Naive B cell (primary cell): Measurements from ENCODE around the gene ZNF74. TPM values are rescaled to one million over a fixed set of nuclear protein-coding genes. Genes with fewer than 3 reads are reported as not detected.

Source experiments
- ATAC-seq, 2 donors: fragments of 150-1000 bp; cut with Tn5 transposase; 2 replicates each; pipeline ENCODE4 v1.10.0; 2021; ENCODE audit warnings: low read depth in 2 of 2, mild to moderate bottlenecking in 2 of 2, moderate library complexity in 2 of 2
- DNase-seq: peaks from one replicate; pipeline ENCODE4 v3.0.0; 2022
- H3K27ac Mint-ChIP-seq, 6 donors: one replicate each; pipeline ENCODE4 v1.8.0; 2020 to 2022; ENCODE audit warnings: mild to moderate bottlenecking in 6 of 6, mixed read lengths in 6 of 6, moderate library complexity in 5 of 6, inconsistent platforms in 2 of 6
- H3K27me3 Mint-ChIP-seq, 3 donors: one replicate each; pipeline ENCODE4 v1.8.0; 2021 to 2022; ENCODE audit warnings: mixed read lengths in 3 of 3, mild to moderate bottlenecking in 1 of 3
- H3K36me3 Mint-ChIP-seq, 2 donors: one replicate each; pipeline ENCODE4 v1.8.0; 2020 to 2022; ENCODE audit warnings: mixed read lengths in 2 of 2, inconsistent platforms in 1 of 2, mild to moderate bottlenecking in 1 of 2
- H3K4me1 Mint-ChIP-seq, 3 donors: one replicate each; pipeline ENCODE4 v1.8.0; 2020 to 2022; ENCODE audit warnings: mixed read lengths in 3 of 3, inconsistent platforms in 1 of 3, mild to moderate bottlenecking in 1 of 3, moderate library complexity in 1 of 3
- H3K4me3 Mint-ChIP-seq, 8 donors: one replicate each; pipeline ENCODE4 v1.8.0; 2020 to 2022; ENCODE audit warnings: mild to moderate bottlenecking in 8 of 8, mixed read lengths in 8 of 8, moderate library complexity in 8 of 8, inconsistent platforms in 2 of 8
- H3K9me3 Mint-ChIP-seq, 7 donors: one replicate each; pipeline ENCODE4 v1.8.0; 2020 to 2022; ENCODE audit warnings: mixed read lengths in 7 of 7, mild to moderate bottlenecking in 5 of 7, inconsistent platforms in 2 of 7, moderate library complexity in 1 of 7
- polyA plus RNA-seq, 6 donors: library from polyadenylated mRNA; unstranded; fragments of 300-500 nt; fragmentation: Illumina TruSeq; gene quantifications; one replicate each; pipeline ENCODE4 v1.2.3, GENCODE V29; 2021; ENCODE audit warnings: low read depth in 6 of 6

Gene ZNF74
- polyA plus RNA-seq, 6 donors from 2014 or later = 2.4 to 8.5 (median 5.5) TPM

GRCh38 chr22:20430101-20430719 is 36.3 kb downstream of the ZNF74 start:
- Mint-ChIP-seq H3K27ac (peak overlapping the region in 2 of 6 donors; percentile 47 to 72), H3K27me3 (peaks cover 47 to 68% (median 61%) of the 10 kb centered on the region in 3 donors), H3K4me3 (peak overlapping the region; percentile 84 to 95 (median 90)), H3K9me3 (no peaks in the 10 kb centered on the region), H3K4me1 (peaks cover 18 to 23% (median 21%) of the 10 kb centered on the region in 3 donors), H3K36me3 (peaks cover 0 to 6% of the 10 kb centered on the region in 2 donors)
- ATAC-seq = no peak
- no peak for DNase-seq

GRCh38 chr22:20430720-20431510 is 37.0 kb downstream of the ZNF74 start:
- DNase-seq = peak; percentile 54
- H3K27ac Mint-ChIP-seq = peak overlapping the region in 1 of 6 donors; percentile 12

GRCh38 chr22:20431511-20432192 is 37.7 kb downstream of the ZNF74 start:
- Mint-ChIP-seq H3K4me1 (peaks cover 21 to 26% (median 23%) of the 10 kb centered on the region in 3 donors), H3K9me3 (no peaks in the 10 kb centered on the region), H3K4me3 (peak overlapping the region in 6 of 8 donors; percentile 49 to 92 (median 70)), H3K36me3 (peaks cover 0 to 13% of the 10 kb centered on the region in 2 donors), H3K27ac (peak overlapping the region in 3 of 6 donors; percentile 73 to 85 (median 83)), H3K27me3 (peaks cover 54 to 74% (median 72%) of the 10 kb centered on the region in 3 donors)
- ATAC-seq (no peak), DNase-seq (no peak)

More at GRCh38 chr22:20430720-20431510, 37.0 kb downstream of the ZNF74 start:
- Mint-ChIP-seq H3K9me3 (no peaks in the 10 kb centered on the region), H3K4me1 (peaks cover 20 to 24% (median 23%) of the 10 kb centered on the region in 3 donors), H3K27me3 (peaks cover 54 to 75% (median 68%) of the 10 kb centered on the region in 3 donors), H3K36me3 (peaks cover 0 to 13% of the 10 kb centered on the region in 2 donors), H3K4me3 (peak overlapping the region; percentile 69 to 92 (median 89))
- ATAC-seq = peak; percentile 67 to 72

- Mint-ChIP-seq H3K27ac (peak overlapping the region in 1 of 6 donors; percentile 73), H3K4me1 (peaks cover 26 to 28% (median 27%) of the 10 kb centered on the region in 3 donors), H3K4me3 (peak overlapping the region in 6 of 8 donors; percentile 34 to 92 (median 57)), H3K27me3 (peaks cover 55 to 74% (median 72%) of the 10 kb centered on the region in 3 donors), H3K9me3 (no peaks in the 10 kb centered on the region), H3K36me3 (peaks cover 0 to 13% of the 10 kb centered on the region in 2 donors)
- ATAC-seq (no peak), DNase-seq (no peak)
Measured at GRCh38 chr22:20432244-20432686, 38.3 kb downstream of the ZNF74 start.

GRCh38 chr22:20433191-20433590 is 39.2 kb downstream of the ZNF74 start:
- Mint-ChIP-seq H3K9me3 (no peaks in the 10 kb centered on the region), H3K36me3 (peaks cover 0 to 13% of the 10 kb centered on the region in 2 donors), H3K27me3 (peaks cover 51 to 69% (median 68%) of the 10 kb centered on the region in 3 donors), H3K27ac (no peak overlapping the region), H3K4me3 (peak overlapping the region in 3 of 8 donors; percentile 15 to 62 (median 27)), H3K4me1 (peaks cover 26 to 31% (median 27%) of the 10 kb centered on the region in 3 donors)
- no peak for ATAC-seq
- no peak for DNase-seq

- Mint-ChIP-seq H3K9me3 (no peaks in the 10 kb centered on the region), H3K4me1 (peaks cover 26 to 34% (median 27%) of the 10 kb centered on the region in 3 donors), H3K4me3 (peak overlapping the region in 4 of 8 donors; percentile 19 to 63 (median 42)), H3K27me3 (peaks cover 51 to 70% (median 68%) of the 10 kb centered on the region in 3 donors), H3K27ac (peak overlapping the region in 1 of 6 donors; percentile 75), H3K36me3 (peaks cover 0 to 13% of the 10 kb centered on the region in 2 donors)
- DNase-seq = no peak
- ATAC-seq = no peak
Measured at GRCh38 chr22:20433686-20434241, 39.8 kb downstream of the ZNF74 start.

- H3K27me3 Mint-ChIP-seq = peaks cover 46 to 66% (median 64%) of the 10 kb centered on the region in 3 donors
- H3K4me1 Mint-ChIP-seq = peaks cover 22 to 28% (median 24%) of the 10 kb centered on the region in 3 donors
- DNase-seq (no peak), ATAC-seq (no peak)
- no peaks in the 10 kb centered on the region for H3K9me3 Mint-ChIP-seq
- H3K4me3 Mint-ChIP-seq = peak overlapping the region in 5 of 8 donors; percentile 11 to 63 (median 32)
- peak overlapping the region in 1 of 6 donors; percentile 75 for H3K27ac Mint-ChIP-seq
- peaks cover 0 to 13% of the 10 kb centered on the region in 2 donors for H3K36me3 Mint-ChIP-seq
Measured at GRCh38 chr22:20434264-20434751, 40.4 kb downstream of the ZNF74 start.

GRCh38 chr22:20434773-20435172 is 40.8 kb downstream of the ZNF74 start:
- no peaks in the 10 kb centered on the region for H3K9me3 Mint-ChIP-seq
- peak overlapping the region in 3 of 8 donors; percentile 33 to 49 (median 40) for H3K4me3 Mint-ChIP-seq
- H3K4me1 Mint-ChIP-seq = peaks cover 22 to 28% (median 27%) of the 10 kb centered on the region in 3 donors
- H3K36me3 Mint-ChIP-seq = peaks cover 0 to 13% of the 10 kb centered on the region in 2 donors
- H3K27me3 Mint-ChIP-seq = peaks cover 44 to 69% (median 64%) of the 10 kb centered on the region in 3 donors
- ATAC-seq = no peak
- no peak for DNase-seq
- no peak overlapping the region for H3K27ac Mint-ChIP-seq

- Mint-ChIP-seq H3K4me1 (peaks cover 20 to 24% (median 22%) of the 10 kb centered on the region in 3 donors), H3K36me3 (peaks cover 2 to 13% of the 10 kb centered on the region in 2 donors), H3K9me3 (no peaks in the 10 kb centered on the region), H3K4me3 (peak overlapping the region; percentile 10 to 80 (median 59)), H3K27ac (peak overlapping the region in 1 of 6 donors; percentile 69), H3K27me3 (peaks cover 39 to 69% (median 64%) of the 10 kb centered on the region in 3 donors)
- no peak for DNase-seq
- no peak for ATAC-seq
Measured at GRCh38 chr22:20435436-20436306, 41.7 kb downstream of the ZNF74 start.

GRCh38 chr22:20436307-20436767 is 42.4 kb downstream of the ZNF74 start:
- Mint-ChIP-seq H3K27ac (no peak overlapping the region), H3K4me3 (peak overlapping the region; percentile 71 to 92 (median 86)), H3K4me1 (peaks cover 20 to 22% (median 20%) of the 10 kb centered on the region in 3 donors), H3K27me3 (peaks cover 39 to 69% (median 64%) of the 10 kb centered on the region in 3 donors), H3K9me3 (no peaks in the 10 kb centered on the region), H3K36me3 (peaks cover 4 to 13% of the 10 kb centered on the region in 2 donors)
- DNase-seq (no peak), ATAC-seq (peak; percentile 28 to 37)

- Mint-ChIP-seq H3K27me3 (peaks cover 39 to 64% (median 59%) of the 10 kb centered on the region in 3 donors), H3K4me1 (peaks cover 16 to 20% (median 20%) of the 10 kb centered on the region in 3 donors), H3K9me3 (no peaks in the 10 kb centered on the region), H3K27ac (peak overlapping the region in 2 of 6 donors; percentile 26 to 97), H3K36me3 (peaks cover 4 to 13% of the 10 kb centered on the region in 2 donors), H3K4me3 (peak overlapping the region; percentile 78 to 92 (median 89))
- ATAC-seq (peak; percentile 35 to 42), DNase-seq (no peak)
Measured at GRCh38 chr22:20436768-20437612, 43.0 kb downstream of the ZNF74 start.
